Naive thymus-derived CD4-positive, alpha-beta T cell (primary cell): ENCODE data around the gene PRKACB. TPM values are rescaled to one million over a fixed set of nuclear protein-coding genes. Genes with fewer than 3 reads are reported as not detected.
"Not testable (repeated sequence)": the region's sequence is repeated elsewhere in the genome, so short reads cannot be mapped to it uniquely, and the experiment has no call there.

ENCODE experiments used
- ATAC-seq: fragments of 150-1000 bp; cut with Tn5 transposase; 2 replicates; pipeline ENCODE4 v1.10.0; 2021; ENCODE audit warnings: mild to moderate bottlenecking, moderate library complexity
- CTCF ChIA-PET: fragments of 350-600 bp; sonication (Branson Sonifier 250); formaldehyde crosslinking; loops from one replicate; lab custom pipeline; 2021; ENCODE audit warnings: antibody characterized with exemption; lab: Charles Lee
- POLR2A ChIA-PET: fragments of 350-600 bp; sonication (Branson Sonifier 250); formaldehyde crosslinking; loops from one replicate; lab custom pipeline; 2021; ENCODE audit warnings: antibody characterized with exemption, inconsistent platforms; lab: Charles Lee
- DNase-seq, 9 donors: peaks; one replicate each; pipeline versions ENCODE4 v3.0.0 to v3.0.0-alpha.2; 2020 to 2022; ENCODE audit warnings: mixed read lengths in 1 of 9
- H3K27ac ChIP-seq: one replicate; pipeline ENCODE4 v1.7.0; 2013; ENCODE audit warnings: mild to moderate bottlenecking, low read depth, low read length, moderate library complexity
- H3K27me3 ChIP-seq, 2 donors: one replicate each; pipeline ENCODE4 v1.7.0; 2013; ENCODE audit warnings: low read length in 2 of 2, mild to moderate bottlenecking in 2 of 2, moderate library complexity in 2 of 2; ENCODE audit not compliant: control insufficient read depth in 2 of 2, insufficient read depth in 2 of 2
- H3K36me3 ChIP-seq, 3 experiments: 1 replicate in 2 of 3; 2 replicates in 1 of 3; pipeline ENCODE4 v1.7.0; 2013; ENCODE audit warnings: low read length in 3 of 3, mild to moderate bottlenecking in 3 of 3, moderate library complexity in 1 of 3; ENCODE audit not compliant: insufficient read depth in 3 of 3, control insufficient read depth in 2 of 3
- H3K4me1 ChIP-seq, 2 donors: one replicate each; pipeline ENCODE4 v1.7.0; 2013; ENCODE audit warnings: low read length in 2 of 2, mild to moderate bottlenecking in 2 of 2, moderate library complexity in 1 of 2; ENCODE audit not compliant: control insufficient read depth in 2 of 2, insufficient read depth in 2 of 2
- H3K4me3 ChIP-seq: 2 replicates; pipeline ENCODE4 v1.7.0; 2013; ENCODE audit warnings: mild to moderate bottlenecking, low read length
- H3K9me3 ChIP-seq, 3 experiments: 1 replicate in 2 of 3; 2 replicates in 1 of 3; pipeline ENCODE4 v1.7.0; 2013; ENCODE audit warnings: low read length in 3 of 3; ENCODE audit not compliant: control insufficient read depth in 2 of 3
- H3K27ac Mint-ChIP-seq, 9 donors: one replicate each; pipeline ENCODE4 v1.8.0; 2020 to 2022; ENCODE audit warnings: mixed read lengths in 9 of 9, mild to moderate bottlenecking in 8 of 9, moderate library complexity in 5 of 9, inconsistent platforms in 2 of 9
- H3K27me3 Mint-ChIP-seq, 5 donors: one replicate each; pipeline ENCODE4 v1.8.0; 2021 to 2022; ENCODE audit warnings: mixed read lengths in 5 of 5, mild to moderate bottlenecking in 1 of 5
- H3K36me3 Mint-ChIP-seq, 5 donors: one replicate each; pipeline ENCODE4 v1.8.0; 2020 to 2022; ENCODE audit warnings: mixed read lengths in 5 of 5, mild to moderate bottlenecking in 3 of 5, inconsistent platforms in 1 of 5
- H3K4me1 Mint-ChIP-seq, 7 donors: one replicate each; pipeline ENCODE4 v1.8.0; 2020 to 2022; ENCODE audit warnings: mixed read lengths in 7 of 7, mild to moderate bottlenecking in 3 of 7, inconsistent platforms in 1 of 7
- H3K4me3 Mint-ChIP-seq, 10 donors: one replicate each; pipeline ENCODE4 v1.8.0; 2020 to 2022; ENCODE audit warnings: mild to moderate bottlenecking in 10 of 10, mixed read lengths in 10 of 10, moderate library complexity in 6 of 10, inconsistent platforms in 2 of 10
- H3K9me3 Mint-ChIP-seq, 11 donors: one replicate each; pipeline ENCODE4 v1.8.0; 2020 to 2022; ENCODE audit warnings: mixed read lengths in 11 of 11, mild to moderate bottlenecking in 4 of 11, inconsistent platforms in 1 of 11, moderate library complexity in 1 of 11
- intact Hi-C, 2 donors: fragments of 100-400 bp; cut with micrococcal nuclease; formaldehyde crosslinking; loops; one replicate each; pipeline ENCODE4 v1.15.1; 2023
- polyA plus RNA-seq, 2 donors: library from polyadenylated mRNA; unstranded; fragments of 300-500 nt; fragmentation: Illumina TruSeq; gene quantifications; one replicate each; pipeline ENCODE4 v1.2.3, GENCODE V29; 2021
- total RNA-seq, 6 experiments: library from RNA in 5 of 6; stranded (reverse) in 5 of 6; gene quantifications; 1 replicate in 5 of 6; 2 replicates in 1 of 6; pipeline ENCODE4 v1.2.3 and lab custom pipeline; 2021 to 2026

Gene PRKACB
- total and polyA plus RNA-seq, 7 experiments from 2014 or later = 71.1 to 176 (median 95.0) TPM

DNA sequence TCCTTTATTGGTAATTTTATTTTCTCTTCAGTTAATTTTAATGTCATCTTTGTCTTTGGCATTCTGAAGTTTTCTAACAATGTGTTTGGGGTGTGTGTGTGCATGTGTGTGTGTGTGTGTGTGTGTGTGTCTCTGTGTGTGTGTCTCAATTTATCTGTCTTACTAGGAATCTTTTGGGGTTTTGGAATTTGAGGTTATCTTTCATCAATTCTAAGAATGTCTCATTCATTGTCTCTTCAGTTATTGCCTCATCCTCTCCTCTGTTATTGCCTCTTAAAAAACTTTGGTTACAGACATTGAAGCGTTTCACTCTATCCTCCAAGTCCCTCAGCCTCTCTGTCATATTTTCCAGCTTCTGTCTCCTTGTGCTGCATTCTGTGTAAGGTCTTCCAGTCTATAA lies 139.3 kb downstream of the PRKACB start:
- H3K27ac Mint-ChIP-seq = no peak overlapping the region
- ChIA-PET POLR2A (no interaction called here), CTCF (no interaction called here)
- no peaks in the 10 kb centered on the region for H3K4me1 ChIP-seq
- H3K4me3 ChIP-seq = no peak overlapping the region
- peaks cover 0 to 1% (median 0%) of the 10 kb centered on the region in 7 donors for H3K4me1 Mint-ChIP-seq
- ATAC-seq = no peak
- peaks cover 4 to 31% (median 25%) of the 10 kb centered on the region in 5 donors for H3K27me3 Mint-ChIP-seq
- no peaks in the 10 kb centered on the region for H3K27me3 ChIP-seq
- intact Hi-C loops = no loop called here
- no peaks in the 10 kb centered on the region for H3K36me3 ChIP-seq
- peaks cover 0 to 29% (median 16%) of the 10 kb centered on the region in 11 donors for H3K9me3 Mint-ChIP-seq
- DNase-seq = no peak
- no peak overlapping the region for H3K4me3 Mint-ChIP-seq
- no peak overlapping the region for H3K27ac ChIP-seq
- H3K36me3 Mint-ChIP-seq = peaks cover 0 to 10% (median 6%) of the 10 kb centered on the region in 5 donors
- H3K9me3 ChIP-seq = peaks cover 0 to 6% (median 0%) of the 10 kb centered on the region in 3 experiments

DNA sequence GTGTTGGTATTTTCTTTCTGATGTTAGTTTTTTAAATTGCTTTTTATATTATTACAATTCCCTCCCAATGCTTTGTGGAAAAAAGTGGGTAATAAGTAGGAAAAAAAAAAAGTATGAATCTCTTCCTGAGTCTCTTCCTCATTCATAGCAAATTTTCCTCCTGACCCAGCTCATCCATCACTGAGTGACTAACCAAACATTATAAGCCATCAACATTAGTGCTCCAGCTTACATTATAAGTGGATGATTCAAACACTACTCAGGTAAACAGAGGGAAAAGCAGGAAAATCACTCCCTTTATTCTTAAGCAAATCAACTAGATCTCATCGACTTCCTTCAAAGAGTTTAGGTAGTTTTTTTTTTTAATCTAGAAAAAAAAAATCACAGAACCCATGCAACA lies 142.0 kb downstream of the PRKACB start:
- H3K27ac Mint-ChIP-seq = no peak overlapping the region
- H3K4me3 Mint-ChIP-seq = no peak overlapping the region
- CTCF ChIA-PET = no interaction called here
- no peaks in the 10 kb centered on the region for H3K4me1 ChIP-seq
- H3K27me3 ChIP-seq = no peaks in the 10 kb centered on the region
- intact Hi-C loops = no loop called here
- peaks cover 0 to 6% (median 0%) of the 10 kb centered on the region in 3 experiments for H3K9me3 ChIP-seq
- DNase-seq (no peak), ATAC-seq (no peak)
- H3K36me3 ChIP-seq = no peaks in the 10 kb centered on the region
- no peak overlapping the region for H3K27ac ChIP-seq
- peaks cover 3 to 43% (median 24%) of the 10 kb centered on the region in 11 donors for H3K9me3 Mint-ChIP-seq
- H3K4me3 ChIP-seq = no peak overlapping the region
- H3K27me3 Mint-ChIP-seq = peaks cover 2 to 35% (median 25%) of the 10 kb centered on the region in 5 donors
- POLR2A ChIA-PET = no interaction called here
- no peaks in the 10 kb centered on the region for H3K4me1 Mint-ChIP-seq
- H3K36me3 Mint-ChIP-seq = peaks cover 0 to 17% (median 6%) of the 10 kb centered on the region in 5 donors

DNA sequence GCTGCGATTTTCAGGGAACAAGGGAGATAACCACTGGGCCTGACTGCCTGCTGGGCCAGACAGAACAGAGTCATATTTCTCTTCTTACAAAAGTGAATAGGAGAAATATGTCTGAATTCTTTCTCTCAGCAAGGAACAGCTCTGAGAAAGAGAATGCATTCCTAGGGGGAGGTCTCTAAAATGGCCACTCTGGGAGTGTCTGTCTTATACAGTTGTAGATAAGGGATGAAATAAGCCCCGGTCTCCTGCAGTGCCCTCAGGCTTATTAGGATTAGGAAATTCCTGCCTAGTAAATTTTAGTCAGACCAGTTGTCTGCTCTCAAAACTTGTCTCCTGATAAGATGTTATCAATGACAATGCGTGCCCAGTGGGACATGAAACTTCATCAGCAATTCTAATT lies 143.3 kb downstream of the PRKACB start:
- POLR2A ChIA-PET, H3K4me3 ChIP-seq, DNase-seq, ATAC-seq, H3K36me3 ChIP-seq, H3K27ac ChIP-seq, H3K4me1 ChIP-seq, H3K9me3 ChIP-seq, H3K4me1 Mint-ChIP-seq, H3K27me3 ChIP-seq, intact Hi-C loops, H3K4me3 Mint-ChIP-seq, CTCF ChIA-PET, H3K27ac Mint-ChIP-seq: not testable (repeated sequence)
- peaks cover 7 to 34% (median 25%) of the 10 kb centered on the region in 5 donors for H3K27me3 Mint-ChIP-seq
- H3K36me3 Mint-ChIP-seq = peaks cover 0 to 22% (median 6%) of the 10 kb centered on the region in 5 donors
- peaks cover 3 to 43% (median 24%) of the 10 kb centered on the region in 11 donors for H3K9me3 Mint-ChIP-seq

Other genes starting within 250 kb of the PRKACB start
- gene TTLL7, start 145.1 kb upstream of the PRKACB start, total RNA-seq = 1 to 10 TPM in 2 of 5 experiments, under 1 TPM in 1, not detected in 2; 0.27 to 2.1 (median 1.1) TPM
- gene TTLL7, start 145.1 kb upstream of the PRKACB start, polyA plus RNA-seq = not detected
- gene SAMD13, start 157.4 kb downstream of the PRKACB start, total RNA-seq = under 1 TPM in 3 of 5 experiments, not detected in 2; 0.27 to 0.75 (median 0.51) TPM
- under 1 TPM; 0.41 to 0.43 TPM for gene SAMD13, start 157.4 kb downstream of the PRKACB start, polyA plus RNA-seq